K562 (cell line): Measurements from ENCODE around the gene RPL28. TPM values are rescaled to one million over a fixed set of nuclear protein-coding genes. Genes with fewer than 3 reads are reported as not detected.

ENCODE experiments used
- ASH1L ChIP-seq: fragments of 450-650 bp; IDR thresholded peaks from 2 replicates; pipeline ENCODE4 v1.6.1; 2018; ENCODE audit warnings: borderline replicate concordance, mild to moderate bottlenecking, low read depth; ENCODE audit not compliant: partially characterized antibody
- BCOR ChIP-seq: fragments of 450-650 bp; IDR thresholded peaks from 2 replicates; pipeline ENCODE4 v1.6.1; 2016
- DMBX1 ChIP-seq: fragments of 250-450 bp; sonication (Bioruptor Pico); IDR thresholded peaks from 2 replicates; pipeline ENCODE4 v1.8.0; 2022; ENCODE audit warnings: inconsistent platforms, mild to moderate bottlenecking, moderate library complexity, borderline replicate concordance
- ELK1 ChIP-seq: sonication (generic); formaldehyde crosslinking; IDR thresholded peaks from 2 replicates; pipeline ENCODE4 v1.8.1; 2022; ENCODE audit warnings: missing genetic modification reagents
- MIER1 ChIP-seq: fragments of 450-650 bp; IDR thresholded peaks from 2 replicates; pipeline ENCODE4 v1.6.1; 2016; ENCODE audit warnings: antibody characterized with exemption, mild to moderate bottlenecking, low read depth
- NFIC ChIP-seq: fragments of 450-650 bp; IDR thresholded peaks from 2 replicates; pipeline ENCODE4 v1.6.1; 2017; ENCODE audit warnings: mild to moderate bottlenecking, inconsistent platforms
- NFRKB ChIP-seq: fragments of 450-650 bp; IDR thresholded peaks from 2 replicates; pipeline ENCODE4 v1.6.1; 2016; ENCODE audit warnings: low read depth
- POLR3A ChIP-seq: IDR thresholded peaks from 2 replicates; pipeline ENCODE4 v1.6.1; 2011; ENCODE audit warnings: borderline replicate concordance, mild to moderate bottlenecking, moderate library complexity; ENCODE audit not compliant: insufficient read length, insufficient read depth; ENCODE audit errors: extremely low read depth
- RBFOX2 ChIP-seq: fragments of 200-400 bp; formaldehyde crosslinking; IDR thresholded peaks from 2 replicates; pipeline ENCODE4 v1.6.1; 2017; ENCODE audit warnings: low read depth, mild to moderate bottlenecking, low read length, moderate library complexity
- SNRNP70 ChIP-seq: fragments of 200-400 bp; formaldehyde crosslinking; optimal IDR thresholded peaks from 2 replicates; pipeline ENCODE3; 2017; ENCODE audit warnings: low read depth, low read length
- SREBF1 ChIP-seq: fragments of 150-350 bp; IDR thresholded peaks from 2 replicates; pipeline ENCODE4 v1.6.1; 2014; ENCODE audit warnings: antibody characterized with exemption, low read depth, low read length, borderline replicate concordance
- SRSF1 ChIP-seq: fragments of 200-400 bp; formaldehyde crosslinking; IDR thresholded peaks from 2 replicates; pipeline ENCODE4 v1.6.1; 2017; ENCODE audit warnings: mild to moderate bottlenecking, low read depth, low read length, moderate library complexity
- TSC22D4 ChIP-seq: fragments of 450-650 bp; IDR thresholded peaks from 2 replicates; pipeline ENCODE4 v1.6.1; 2016; ENCODE audit warnings: missing genetic modification characterization, missing biosample characterization, control low read depth
- ZEB2 ChIP-seq: fragments of 450-650 bp; IDR thresholded peaks from 2 replicates; pipeline ENCODE4 v1.6.1; 2016
- ZNF76 ChIP-seq: fragments of 250-450 bp; sonication (Bioruptor Pico); IDR thresholded peaks from 2 replicates; pipeline ENCODE4 v1.4.0; 2020; ENCODE audit warnings: mild to moderate bottlenecking, moderate library complexity, borderline replicate concordance
- polyA plus RNA-seq, 8 experiments: library from polyadenylated mRNA; depleted of rRNA in 4 of 8; stranded (reverse) in 5 of 8; unstranded in 3 of 8; fragments of >200 nt; fragmentation: Nextera tagmentation in 2 of 8; fragmentation: Illumina TruSeq in 1 of 8; extraction: Ambion mirVana in 2 of 8; extraction: Trizol in 1 of 8; gene quantifications; 2 replicates each; pipeline versions ENCODE4 v1.2.1 to v1.2.3, GENCODE V29; 2011 to 2014; ENCODE audit warnings: inconsistent platforms in 1 of 8, missing spikeins in 1 of 8
- total RNA-seq, 7 experiments: library from RNA; depleted of rRNA in 6 of 7; stranded (reverse); fragments of >200 nt in 6 of 7; fragmentation: Illumina TruSeq in 2 of 7; extraction: Trizol in 2 of 7; gene quantifications; 2 replicates each; pipeline versions ENCODE4 v1.2.1 to v1.2.3, GENCODE V29; 2011 to 2021; ENCODE audit warnings: low replicate concordance in 1 of 7
- TF ChIP-seq, protein P1 (sequence below): fragments of 450-650 bp; IDR thresholded peaks from 2 replicates; pipeline ENCODE4 v1.6.1; 2016; ENCODE audit warnings: mild to moderate bottlenecking, moderate library complexity

The RPL28 gene
- total and polyA plus RNA-seq, 9 of the 15 experiments (the other 6 are each of a cell fraction or from before 2014, with no cell fraction given) = 124 to 3,106 (median 622) TPM

DNA sequence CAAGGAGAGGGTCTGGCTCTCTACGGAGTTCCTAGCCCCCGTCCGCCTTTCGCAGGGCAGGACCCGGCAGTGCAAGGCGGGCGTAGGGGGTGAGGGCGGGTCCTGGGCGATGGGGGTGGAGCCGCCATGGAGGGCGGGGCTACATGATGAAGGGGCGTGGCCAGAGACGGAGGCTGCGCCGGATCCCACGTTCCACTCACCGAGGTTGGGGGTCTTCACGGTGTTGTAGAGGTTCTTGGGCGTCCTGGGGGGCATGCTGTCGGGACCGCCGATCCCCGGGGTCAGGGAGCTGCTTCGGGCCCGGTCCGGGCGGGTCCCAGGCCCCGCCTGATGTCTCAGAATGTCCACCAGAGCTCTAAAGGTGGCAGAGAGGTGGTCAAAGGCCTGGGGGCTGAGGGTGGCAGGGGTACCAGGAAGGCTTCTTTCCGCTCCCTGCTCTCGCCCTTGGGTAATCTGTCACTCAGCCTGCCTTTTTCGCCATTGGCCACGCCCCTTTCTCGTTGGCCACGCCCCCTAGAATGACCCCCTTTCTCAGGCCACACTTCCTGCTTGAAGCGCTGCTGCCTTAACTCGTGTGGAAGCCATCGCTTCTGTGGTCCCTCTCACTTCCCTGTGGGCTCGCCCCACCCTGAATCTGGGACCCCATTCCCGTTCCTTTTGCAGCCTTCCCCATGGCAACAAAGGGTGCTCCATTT, 54.8 kb downstream of the RPL28 start (continued):
- TF ChIP-seq, protein P1, sequence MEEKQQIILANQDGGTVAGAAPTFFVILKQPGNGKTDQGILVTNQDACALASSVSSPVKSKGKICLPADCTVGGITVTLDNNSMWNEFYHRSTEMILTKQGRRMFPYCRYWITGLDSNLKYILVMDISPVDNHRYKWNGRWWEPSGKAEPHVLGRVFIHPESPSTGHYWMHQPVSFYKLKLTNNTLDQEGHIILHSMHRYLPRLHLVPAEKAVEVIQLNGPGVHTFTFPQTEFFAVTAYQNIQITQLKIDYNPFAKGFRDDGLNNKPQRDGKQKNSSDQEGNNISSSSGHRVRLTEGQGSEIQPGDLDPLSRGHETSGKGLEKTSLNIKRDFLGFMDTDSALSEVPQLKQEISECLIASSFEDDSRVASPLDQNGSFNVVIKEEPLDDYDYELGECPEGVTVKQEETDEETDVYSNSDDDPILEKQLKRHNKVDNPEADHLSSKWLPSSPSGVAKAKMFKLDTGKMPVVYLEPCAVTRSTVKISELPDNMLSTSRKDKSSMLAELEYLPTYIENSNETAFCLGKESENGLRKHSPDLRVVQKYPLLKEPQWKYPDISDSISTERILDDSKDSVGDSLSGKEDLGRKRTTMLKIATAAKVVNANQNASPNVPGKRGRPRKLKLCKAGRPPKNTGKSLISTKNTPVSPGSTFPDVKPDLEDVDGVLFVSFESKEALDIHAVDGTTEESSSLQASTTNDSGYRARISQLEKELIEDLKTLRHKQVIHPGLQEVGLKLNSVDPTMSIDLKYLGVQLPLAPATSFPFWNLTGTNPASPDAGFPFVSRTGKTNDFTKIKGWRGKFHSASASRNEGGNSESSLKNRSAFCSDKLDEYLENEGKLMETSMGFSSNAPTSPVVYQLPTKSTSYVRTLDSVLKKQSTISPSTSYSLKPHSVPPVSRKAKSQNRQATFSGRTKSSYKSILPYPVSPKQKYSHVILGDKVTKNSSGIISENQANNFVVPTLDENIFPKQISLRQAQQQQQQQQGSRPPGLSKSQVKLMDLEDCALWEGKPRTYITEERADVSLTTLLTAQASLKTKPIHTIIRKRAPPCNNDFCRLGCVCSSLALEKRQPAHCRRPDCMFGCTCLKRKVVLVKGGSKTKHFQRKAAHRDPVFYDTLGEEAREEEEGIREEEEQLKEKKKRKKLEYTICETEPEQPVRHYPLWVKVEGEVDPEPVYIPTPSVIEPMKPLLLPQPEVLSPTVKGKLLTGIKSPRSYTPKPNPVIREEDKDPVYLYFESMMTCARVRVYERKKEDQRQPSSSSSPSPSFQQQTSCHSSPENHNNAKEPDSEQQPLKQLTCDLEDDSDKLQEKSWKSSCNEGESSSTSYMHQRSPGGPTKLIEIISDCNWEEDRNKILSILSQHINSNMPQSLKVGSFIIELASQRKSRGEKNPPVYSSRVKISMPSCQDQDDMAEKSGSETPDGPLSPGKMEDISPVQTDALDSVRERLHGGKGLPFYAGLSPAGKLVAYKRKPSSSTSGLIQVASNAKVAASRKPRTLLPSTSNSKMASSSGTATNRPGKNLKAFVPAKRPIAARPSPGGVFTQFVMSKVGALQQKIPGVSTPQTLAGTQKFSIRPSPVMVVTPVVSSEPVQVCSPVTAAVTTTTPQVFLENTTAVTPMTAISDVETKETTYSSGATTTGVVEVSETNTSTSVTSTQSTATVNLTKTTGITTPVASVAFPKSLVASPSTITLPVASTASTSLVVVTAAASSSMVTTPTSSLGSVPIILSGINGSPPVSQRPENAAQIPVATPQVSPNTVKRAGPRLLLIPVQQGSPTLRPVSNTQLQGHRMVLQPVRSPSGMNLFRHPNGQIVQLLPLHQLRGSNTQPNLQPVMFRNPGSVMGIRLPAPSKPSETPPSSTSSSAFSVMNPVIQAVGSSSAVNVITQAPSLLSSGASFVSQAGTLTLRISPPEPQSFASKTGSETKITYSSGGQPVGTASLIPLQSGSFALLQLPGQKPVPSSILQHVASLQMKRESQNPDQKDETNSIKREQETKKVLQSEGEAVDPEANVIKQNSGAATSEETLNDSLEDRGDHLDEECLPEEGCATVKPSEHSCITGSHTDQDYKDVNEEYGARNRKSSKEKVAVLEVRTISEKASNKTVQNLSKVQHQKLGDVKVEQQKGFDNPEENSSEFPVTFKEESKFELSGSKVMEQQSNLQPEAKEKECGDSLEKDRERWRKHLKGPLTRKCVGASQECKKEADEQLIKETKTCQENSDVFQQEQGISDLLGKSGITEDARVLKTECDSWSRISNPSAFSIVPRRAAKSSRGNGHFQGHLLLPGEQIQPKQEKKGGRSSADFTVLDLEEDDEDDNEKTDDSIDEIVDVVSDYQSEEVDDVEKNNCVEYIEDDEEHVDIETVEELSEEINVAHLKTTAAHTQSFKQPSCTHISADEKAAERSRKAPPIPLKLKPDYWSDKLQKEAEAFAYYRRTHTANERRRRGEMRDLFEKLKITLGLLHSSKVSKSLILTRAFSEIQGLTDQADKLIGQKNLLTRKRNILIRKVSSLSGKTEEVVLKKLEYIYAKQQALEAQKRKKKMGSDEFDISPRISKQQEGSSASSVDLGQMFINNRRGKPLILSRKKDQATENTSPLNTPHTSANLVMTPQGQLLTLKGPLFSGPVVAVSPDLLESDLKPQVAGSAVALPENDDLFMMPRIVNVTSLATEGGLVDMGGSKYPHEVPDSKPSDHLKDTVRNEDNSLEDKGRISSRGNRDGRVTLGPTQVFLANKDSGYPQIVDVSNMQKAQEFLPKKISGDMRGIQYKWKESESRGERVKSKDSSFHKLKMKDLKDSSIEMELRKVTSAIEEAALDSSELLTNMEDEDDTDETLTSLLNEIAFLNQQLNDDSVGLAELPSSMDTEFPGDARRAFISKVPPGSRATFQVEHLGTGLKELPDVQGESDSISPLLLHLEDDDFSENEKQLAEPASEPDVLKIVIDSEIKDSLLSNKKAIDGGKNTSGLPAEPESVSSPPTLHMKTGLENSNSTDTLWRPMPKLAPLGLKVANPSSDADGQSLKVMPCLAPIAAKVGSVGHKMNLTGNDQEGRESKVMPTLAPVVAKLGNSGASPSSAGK = no peak
- no peak for TF ChIP-seq ZEB2
- peak; percentile 61 for TF ChIP-seq RBFOX2
- TF ChIP-seq NFIC = no peak
- TF ChIP-seq SREBF1 = no peak
- 0 out of 2 replicates have a peak, but pooled peaks have one; percentile 73 for TF ChIP-seq SRSF1
- 0 out of 2 replicates have a peak, but pooled peaks have one; percentile 14 for TF ChIP-seq MIER1
- TF ChIP-seq BCOR = 0 out of 2 replicates have a peak, but pooled peaks have one; percentile 7
- no peak for TF ChIP-seq ASH1L
- no peak for TF ChIP-seq NFRKB
- no peak for TF ChIP-seq DMBX1 (CRISPR knock-in tag)
- no peak for TF ChIP-seq ELK1
- TF ChIP-seq POLR3A = no peak
- TF ChIP-seq ZNF76 (CRISPR knock-in tag) = no peak
- TF ChIP-seq SNRNP70 = no peak
- TF ChIP-seq TSC22D4 (tag) = no peak
